Activated CD8-positive, alpha-beta memory T cell treated with anti-CD3 and anti-CD28 coated beads for 4 hours (primary cell): ENCODE data around the gene TOM1L2.
A peak's percentile ranks its signal among the peaks of the same experiment; 100 is the strongest.

Experiments
- DNase-seq, 2 donors: peaks; one replicate each; pipeline ENCODE4 v3.0.0-alpha.2; 2020; ENCODE audit warnings: low read depth in 2 of 2

Gene TOM1L2

GRCh38 chr17:17876959-17877528 lies 95.2 kb downstream of the TOM1L2 start:
- DNase-seq: no peak

DNA sequence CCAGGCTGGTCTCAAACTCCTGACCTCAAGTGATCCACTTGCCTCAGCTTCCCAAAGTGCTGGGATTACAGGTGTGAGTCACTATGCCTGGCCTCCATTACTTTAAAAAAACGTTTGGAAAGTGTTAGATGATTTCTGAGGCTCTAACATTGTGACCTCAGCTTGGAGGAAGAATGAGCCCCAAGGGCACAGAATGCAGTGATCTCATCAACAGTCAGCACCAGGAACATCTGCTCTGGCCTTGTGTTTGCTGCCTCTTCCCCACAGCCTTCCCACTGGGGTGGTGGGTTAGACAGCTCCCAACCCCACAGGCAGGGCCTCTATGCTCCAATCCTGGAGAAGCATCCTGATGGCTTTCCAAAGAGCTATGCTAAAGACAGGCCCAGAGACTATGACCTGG lies 97.7 kb downstream of the TOM1L2 start:
- DNase-seq: no peak

DNA sequence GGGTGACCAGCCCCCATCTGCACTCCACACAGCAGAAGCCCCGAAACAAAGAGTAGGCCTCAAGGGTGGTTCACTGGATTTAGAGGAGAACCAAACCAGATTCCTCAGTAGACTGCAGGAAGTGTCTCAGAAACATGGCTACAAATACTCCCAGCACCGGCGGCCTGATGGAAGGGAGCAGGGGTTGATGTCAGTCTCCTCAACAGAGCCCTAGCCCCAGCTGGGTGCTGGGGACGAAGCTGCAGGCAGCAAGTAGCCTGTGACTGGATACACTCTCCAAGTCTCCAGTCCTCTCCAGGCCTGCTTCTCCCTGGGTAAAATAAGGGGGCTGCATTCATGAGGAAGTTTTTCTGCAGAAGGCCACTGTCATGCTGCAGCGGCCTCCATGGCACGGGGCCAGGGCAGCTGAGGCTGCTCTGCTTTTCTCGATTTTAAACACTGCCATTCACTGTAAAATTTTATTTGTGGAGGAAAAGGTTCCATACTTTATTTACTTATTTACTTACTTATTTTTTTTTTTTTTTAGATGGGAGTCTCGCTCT lies 98.7 kb downstream of the TOM1L2 start:
- DNase-seq: no peak

DNA sequence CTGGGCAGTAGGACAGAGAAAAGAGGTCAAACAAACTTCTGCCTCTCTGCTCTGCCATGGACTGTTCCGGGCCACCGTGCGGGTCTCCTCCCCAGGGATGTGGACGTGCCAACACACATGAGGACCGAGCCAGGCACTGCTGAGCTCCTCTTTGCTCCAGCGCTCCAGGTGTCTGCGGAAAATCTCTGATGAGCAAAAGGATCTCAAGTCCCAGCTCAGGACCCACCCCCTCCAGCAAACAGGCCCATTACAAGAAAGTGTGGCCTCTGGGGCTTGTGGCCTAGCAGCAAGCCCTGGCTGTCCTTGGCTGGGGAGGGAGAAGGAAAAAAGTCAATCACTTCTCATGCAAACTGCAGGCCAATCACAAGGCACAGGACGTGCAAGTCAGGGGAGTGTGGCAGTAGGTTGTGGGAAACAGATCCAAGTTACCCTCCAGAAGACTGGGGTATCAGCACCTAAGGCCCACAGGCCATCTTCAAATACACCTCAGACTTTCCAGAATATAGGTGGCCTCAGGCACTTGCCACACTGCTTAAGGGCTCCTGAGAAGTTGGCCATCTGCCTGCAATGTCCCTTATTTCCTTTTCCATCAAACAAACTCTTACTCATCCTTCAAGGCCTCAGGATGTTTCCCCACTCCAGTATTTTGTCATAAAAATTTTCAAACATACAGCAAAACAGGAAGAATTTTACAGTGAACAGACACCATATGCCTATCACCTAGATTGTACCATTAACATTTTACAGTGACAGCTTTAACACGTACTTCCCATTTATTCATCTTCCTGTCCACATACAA lies 99.5 kb downstream of the TOM1L2 start:
- no peak for DNase-seq

GRCh38 chr17:17871913-17872312 lies 100.3 kb downstream of the TOM1L2 start:
- DNase-seq: no peak

DNA sequence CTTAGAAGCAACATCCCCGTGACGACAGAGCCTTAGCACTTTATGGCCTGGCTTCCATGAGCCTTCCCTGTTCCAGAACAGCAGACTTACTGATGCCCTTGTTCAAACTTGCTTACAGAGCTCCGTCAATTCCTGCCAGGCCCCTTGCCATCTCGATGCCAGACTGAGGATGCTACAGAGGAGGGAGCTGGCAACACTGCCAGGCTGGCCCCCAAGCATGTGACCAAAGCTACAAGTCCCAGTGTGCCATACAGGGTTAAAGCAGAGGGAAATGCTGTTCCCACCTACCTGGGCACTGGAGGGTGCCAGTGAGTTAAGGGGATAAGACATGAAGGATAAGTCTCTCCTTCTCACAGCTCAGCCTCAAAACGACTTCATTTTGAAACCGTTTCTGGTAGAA lies 102.0 kb downstream of the TOM1L2 start:
- no peak for DNase-seq

DNA sequence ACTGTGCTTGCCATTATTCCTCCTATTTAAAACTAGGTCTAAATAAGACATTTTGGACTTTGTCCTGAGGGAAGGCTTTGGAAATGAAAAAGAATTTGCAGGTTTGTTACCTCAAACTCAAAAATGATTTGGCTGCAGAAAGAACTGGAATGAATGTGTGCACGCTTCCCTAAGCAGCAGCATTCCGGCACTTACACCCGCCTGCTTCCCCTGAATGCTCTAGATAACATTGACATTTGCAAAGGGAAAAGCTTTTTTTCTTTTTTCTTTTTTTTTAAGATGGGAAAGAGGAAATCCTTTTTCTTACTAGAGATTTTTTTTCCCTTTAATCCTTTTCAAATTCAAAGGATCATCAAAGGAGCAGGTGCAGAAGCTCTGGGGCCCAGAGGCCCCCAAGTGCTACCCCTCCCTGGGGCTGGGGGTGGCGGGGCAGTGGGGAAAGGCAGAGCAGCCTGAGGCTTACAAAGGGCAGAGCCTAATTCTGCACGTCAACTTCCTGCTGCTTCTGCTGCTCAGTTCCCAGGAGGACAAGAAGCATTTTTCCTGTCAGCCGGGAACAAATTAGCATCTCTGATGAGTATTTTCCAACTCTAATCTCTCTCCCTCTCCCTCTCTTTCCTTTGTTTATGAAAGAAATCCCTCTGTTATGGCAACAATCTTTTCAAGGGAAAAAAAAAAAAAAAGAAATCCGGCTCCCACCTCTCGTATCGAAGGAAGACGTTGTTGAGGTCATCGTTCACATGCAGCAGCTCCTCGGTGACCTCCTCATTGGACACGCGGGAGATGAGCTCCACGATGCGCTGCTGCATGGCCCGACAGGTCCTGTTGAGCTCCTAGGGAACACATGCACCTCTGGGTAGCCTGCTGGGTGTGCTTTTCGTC lies 103.3 kb downstream of the TOM1L2 start:
- no peak for DNase-seq

DNA sequence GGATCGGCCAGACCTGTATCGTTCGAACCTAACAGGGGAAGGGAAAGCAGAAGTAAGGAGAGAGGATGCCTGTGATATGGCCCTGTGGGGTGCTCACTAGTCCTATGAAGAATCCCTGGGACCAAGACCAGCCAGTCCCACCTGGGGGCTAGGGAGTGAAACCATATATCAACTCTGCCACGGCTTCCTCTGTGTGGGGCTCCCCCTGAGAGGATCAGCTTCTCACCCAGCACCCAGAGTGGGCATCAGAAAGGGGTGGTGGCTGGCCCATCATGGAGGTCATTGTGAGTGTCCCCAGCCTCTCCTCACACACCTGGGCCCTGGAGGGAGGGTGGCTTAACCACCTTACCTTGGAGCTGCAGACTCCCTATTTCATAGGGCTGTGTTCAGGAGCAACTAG lies 105.3 kb downstream of the TOM1L2 start:
- DNase-seq: no peak

DNA sequence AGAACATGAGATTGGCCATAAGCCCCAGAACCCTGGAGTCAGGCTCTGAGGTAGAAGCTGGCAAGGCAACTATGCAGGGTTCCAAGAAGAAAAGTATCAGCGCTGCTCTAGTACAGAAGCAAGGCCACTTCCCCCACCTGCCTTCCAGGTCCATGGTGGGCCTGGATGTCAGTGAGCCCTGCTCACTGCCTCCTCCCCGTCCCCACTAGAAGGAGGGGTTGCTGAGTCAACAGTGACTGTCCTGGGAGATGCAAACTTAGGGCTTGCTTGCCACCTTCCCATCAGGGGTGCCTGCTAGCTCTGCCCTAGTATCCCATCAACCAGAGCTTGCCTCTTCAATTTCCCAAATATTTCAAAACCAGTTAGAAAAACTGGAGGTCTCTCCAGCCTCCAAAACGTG lies 105.8 kb downstream of the TOM1L2 start:
- DNase-seq: no peak

DNA sequence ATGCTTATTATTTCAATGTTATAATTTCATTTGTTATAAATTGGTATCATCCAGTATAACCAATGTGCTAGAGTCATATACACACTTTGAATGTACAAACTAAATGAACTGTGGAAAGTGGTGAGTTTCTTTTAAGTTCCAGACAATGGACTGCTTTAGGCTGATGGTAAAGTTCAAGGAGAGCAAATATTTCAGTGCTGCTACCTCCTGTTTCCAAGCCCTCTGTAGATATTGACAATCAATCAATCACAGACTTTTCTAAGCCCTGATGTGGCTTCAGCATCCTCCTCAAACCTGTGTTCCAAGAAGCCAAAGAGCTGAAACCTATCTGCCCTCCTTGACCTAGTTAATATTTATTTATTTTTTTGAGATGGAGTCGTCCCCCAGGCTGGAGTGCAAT lies 107.2 kb downstream of the TOM1L2 start:
- no peak for DNase-seq

GRCh38 chr17:17860766-17861107 lies 111.5 kb downstream of the TOM1L2 start:
- DNase-seq: no peak

DNA sequence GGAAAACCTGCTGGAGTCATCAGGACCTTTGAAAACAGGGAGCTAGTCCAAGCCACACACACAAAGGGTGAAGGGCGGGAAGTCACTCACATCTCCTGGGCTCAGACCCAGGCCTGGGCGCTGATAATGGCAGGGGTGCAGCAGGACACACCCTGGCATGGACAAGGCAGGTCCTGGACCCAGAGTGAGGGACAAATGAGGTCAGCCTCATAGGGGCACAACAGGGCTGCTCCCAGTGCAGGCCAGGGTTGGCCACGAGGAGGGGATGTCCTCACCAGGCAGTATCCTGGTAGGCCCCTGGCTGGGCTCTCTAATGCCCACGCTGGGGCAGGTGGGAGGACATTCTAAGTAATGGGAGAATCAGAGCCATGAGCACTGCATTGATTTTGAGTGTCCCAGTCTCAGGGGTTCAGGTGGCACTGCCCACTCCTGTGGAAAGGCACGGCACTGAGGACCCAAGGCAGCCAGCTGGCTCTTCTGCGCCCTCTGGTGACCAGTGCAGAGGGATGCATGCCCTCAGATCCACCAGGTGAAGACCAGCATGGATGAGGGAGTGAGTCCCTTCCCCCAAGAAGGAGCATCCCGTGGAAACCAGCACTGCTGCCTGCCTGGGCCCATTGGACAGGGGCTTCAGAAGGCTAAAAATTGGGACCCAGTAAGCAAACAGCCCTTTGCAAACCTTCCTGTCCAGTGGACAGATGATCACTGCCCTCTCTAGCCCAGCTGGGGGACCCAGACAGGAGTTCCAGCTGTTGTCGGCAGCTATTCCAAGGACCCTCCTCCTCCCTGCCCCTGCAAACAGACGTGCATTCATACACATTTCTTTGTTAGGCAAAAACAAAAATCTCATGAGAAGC lies 112.1 kb downstream of the TOM1L2 start:
- DNase-seq: peak; percentile 35 to 54

- no peak for DNase-seq
These were observed 114.7 kb downstream of the TOM1L2 start for GRCh38 chr17:17857496-17857895.

DNA sequence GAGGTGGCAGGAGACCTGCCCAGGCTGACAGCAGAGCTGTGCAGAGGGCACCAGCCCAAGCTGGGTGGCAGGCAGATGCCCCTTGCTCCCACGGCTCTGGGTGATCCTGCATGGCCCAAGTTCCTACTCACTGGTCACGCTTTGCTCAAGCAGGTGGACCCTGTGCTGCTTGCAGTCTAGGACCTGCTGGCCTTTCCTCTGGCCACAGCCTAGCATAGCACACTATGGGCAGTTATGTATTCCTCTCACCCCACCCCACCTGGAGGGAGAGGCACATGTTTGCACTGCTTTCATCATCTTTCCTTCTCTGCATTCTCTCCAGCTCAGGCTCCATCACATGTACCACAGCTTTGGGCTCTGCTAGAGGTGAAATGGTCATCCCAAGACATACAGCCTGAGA lies 115.8 kb downstream of the TOM1L2 start:
- DNase-seq: no peak

GRCh38 chr17:17855976-17856375 lies 116.2 kb downstream of the TOM1L2 start:
- no peak for DNase-seq

DNA sequence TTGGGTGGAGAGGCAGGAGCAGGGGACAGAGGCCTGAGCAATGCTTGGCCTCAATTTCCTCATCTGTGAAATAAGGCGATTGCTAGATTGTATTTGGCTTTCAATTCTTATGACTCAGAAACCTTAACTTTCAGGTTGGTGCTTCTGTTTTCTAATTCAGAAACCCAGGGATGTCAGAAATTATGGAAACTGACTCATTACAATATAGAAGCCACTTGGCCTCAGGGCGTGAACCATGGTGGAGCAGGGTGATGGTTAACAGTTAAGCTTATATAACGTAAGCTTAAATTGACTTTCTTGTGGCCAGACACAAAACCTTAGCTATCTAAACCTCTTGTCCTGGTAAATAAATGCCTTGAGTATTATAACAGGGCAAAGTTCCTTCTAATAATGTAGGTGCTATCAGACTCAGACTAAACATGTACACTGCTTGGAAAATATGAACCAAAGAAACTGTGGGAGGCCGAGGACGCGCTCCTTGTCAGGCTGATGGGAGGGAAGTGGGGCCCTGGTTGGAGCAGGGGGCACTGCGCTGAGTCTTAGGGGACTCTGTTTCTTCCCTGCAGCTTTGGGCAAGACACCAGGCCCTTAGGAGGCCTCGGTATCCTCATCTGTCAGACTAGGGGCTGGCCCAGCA lies 118.3 kb downstream of the TOM1L2 start:
- DNase-seq: no peak

GRCh38 chr17:17852930-17853329 lies 119.3 kb downstream of the TOM1L2 start:
- no peak for DNase-seq

- DNase-seq: no peak
These were observed 120.8 kb downstream of the TOM1L2 start for GRCh38 chr17:17851103-17852002.

GRCh38 chr17:17849845-17850373 lies 122.3 kb downstream of the TOM1L2 start:
- peak; percentile 29 to 38 for DNase-seq
